NCI-H1436 (cell line): ENCODE measurements around the gene TNFRSF6B.

Experiments used
- DNase-seq: peaks from one replicate; lab custom pipeline; 2025; lab: John Stamatoyannopoulos, UW

TNFRSF6B gene

DNA sequence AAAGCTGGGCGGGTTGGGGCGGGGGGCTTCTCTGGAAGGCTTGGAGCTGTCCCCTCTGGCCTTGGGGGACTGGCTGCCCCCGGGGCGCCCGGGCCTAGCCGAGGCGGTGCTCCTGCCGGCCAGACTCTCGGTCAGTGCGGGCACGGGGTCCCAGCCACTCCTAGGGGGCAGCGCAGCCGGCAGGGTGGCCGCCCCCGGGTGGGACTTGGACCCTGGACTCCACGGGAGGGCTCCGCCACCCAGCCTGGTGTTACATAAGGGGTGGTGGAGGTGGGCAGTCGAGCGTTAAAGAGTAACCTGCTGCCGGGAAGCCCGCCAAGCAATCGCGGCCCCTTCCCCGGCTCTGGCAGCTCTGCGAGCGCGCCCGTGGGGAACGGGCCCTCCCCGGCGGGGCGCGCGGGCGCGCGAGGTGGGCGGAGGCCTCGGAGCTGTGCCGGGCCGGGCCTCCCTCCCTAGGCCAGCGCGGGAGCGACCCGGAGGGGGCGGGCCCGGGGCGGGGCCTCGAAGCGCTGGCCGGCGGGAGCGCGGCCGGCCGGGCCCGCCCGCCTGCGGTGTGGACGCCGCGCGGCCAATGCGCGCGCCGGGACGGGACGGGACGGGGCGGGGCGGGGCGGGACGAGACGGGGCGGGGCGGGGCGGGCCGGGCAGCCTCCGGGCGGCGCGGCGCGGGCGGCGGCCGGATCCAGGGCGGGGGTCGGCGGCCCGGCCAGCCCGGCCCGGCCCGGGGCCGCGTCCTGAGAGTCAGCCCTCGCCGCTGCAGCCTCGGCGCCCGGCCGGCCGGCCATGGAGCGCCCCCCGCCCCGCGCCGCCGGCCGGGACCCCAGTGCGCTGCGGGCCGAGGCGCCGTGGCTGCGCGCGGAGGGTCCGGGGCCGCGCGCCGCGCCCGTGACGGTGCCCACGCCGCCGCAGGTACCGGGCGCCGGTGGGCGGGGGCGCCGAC, 42.9 kb downstream of the TNFRSF6B start, which contains the start of gene SLC2A4RG:
Gene SLC2A4RG (plus strand): TSS at position 647 of the 940 bp plus-strand sequence. CDS start 137 bp downstream, at position 784.
- peak; percentile 71 for DNase-seq

DNA sequence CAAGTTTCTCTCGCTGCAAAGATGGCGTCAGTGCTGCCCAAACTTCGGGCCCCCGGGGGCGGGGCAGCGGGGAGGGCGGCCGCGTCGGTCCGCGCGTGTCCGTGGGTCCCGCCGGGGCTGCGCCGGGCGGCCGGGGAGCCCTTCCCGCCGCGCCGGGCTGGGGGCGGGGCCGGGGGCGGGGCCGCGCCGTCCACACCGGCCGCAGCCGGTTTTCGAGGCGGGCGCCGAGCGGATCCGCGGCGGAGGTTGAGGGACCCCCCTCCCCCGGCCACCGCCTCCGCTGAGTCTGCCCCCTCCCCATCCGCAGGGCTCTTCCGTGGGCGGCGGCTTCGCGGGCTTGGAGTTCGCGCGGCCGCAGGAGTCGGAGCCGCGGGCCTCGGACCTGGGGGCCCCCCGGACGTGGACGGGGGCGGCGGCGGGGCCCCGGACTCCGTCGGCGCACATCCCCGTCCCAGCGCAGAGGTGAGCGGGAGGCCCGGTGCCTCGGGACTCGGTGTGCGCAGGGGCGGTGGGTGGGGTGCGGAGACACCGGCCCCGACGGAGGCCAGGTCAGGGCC, 43.7 kb downstream of the TNFRSF6B start:
- no peak for DNase-seq

DNA sequence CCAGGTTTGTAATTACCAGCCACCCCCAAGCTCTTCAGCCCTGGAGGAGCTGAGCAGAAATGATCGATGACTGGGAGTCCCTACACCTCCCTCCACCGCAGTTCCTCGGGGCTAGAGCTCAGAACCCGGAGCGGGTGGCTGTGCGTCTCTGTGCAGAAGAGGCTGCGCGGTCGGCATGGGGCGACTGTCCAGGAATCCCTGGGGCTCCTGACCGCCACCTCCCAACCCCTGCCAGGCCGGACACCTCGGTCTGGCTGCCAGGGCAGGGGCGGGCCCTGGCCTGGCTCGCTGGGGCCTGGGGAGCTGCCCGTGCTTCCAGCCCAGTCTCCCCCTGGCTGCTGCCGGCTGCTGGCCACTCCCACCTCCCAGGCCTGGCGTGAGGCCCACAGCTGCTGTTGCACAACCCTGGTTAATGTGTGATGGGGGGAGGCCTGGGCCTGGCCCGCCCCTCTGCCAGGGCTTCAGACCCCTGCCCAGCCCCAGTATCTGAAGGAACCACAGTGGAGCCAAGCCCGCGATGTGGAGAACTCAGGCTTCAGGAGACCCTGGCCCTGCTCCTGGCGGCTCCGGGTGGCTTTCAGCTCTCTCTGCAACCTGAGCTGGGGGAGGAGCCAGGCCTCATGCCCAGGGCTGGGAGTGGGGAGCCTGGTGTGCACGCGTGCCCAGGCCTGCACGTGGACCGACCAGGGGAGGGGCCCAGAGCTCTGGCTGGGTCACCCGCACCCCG, 44.3 kb downstream of the TNFRSF6B start:
- DNase-seq = peak; percentile 33

DNA sequence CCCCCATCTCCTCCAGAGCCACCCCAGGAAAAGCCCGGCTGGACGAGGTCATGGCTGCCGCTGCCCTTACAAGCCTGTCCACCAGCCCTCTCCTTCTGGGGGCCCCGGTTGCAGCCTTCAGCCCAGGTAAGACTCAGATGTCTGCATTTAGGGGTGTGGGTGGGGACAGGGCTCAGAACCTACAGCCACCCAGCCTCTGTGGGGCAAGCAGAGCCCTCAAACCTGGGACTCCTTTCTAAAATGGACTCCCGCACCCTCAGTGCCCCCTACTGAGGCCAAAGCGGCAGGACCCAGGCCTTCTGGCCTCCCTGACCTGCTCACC, 44.9 kb downstream of the TNFRSF6B start:
- DNase-seq = no peak

DNA sequence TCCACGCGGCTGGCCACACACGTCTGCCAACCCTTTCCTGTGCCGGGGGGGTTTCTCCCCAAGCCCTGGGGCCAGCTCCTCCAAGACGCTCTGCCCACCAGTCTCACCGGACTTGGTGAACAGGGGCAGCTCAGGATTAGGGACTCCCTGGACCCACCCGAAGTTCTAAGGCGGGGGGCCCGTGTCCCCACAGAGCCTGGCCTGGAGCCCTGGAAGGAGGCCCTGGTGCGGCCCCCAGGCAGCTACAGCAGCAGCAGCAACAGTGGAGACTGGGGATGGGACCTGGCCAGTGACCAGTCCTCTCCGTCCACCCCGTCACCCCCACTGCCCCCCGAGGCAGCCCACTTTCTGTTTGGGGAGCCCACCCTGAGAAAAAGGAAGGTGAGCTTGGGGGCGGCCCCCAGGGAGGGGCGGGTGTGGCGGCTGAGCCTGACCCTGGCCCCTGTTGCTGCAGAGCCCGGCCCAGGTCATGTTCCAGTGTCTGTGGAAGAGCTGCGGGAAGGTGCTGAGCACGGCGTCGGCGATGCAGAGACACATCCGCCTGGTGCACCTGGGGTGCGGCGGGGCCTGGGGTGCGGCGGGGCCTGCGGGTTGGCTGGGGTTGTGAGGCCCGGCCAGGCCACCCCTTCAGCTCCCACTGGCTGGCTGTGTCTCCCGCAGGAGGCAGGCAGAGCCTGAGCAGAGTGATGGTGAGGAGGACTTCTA, 45.4 kb downstream of the TNFRSF6B start:
- no peak for DNase-seq

DNA sequence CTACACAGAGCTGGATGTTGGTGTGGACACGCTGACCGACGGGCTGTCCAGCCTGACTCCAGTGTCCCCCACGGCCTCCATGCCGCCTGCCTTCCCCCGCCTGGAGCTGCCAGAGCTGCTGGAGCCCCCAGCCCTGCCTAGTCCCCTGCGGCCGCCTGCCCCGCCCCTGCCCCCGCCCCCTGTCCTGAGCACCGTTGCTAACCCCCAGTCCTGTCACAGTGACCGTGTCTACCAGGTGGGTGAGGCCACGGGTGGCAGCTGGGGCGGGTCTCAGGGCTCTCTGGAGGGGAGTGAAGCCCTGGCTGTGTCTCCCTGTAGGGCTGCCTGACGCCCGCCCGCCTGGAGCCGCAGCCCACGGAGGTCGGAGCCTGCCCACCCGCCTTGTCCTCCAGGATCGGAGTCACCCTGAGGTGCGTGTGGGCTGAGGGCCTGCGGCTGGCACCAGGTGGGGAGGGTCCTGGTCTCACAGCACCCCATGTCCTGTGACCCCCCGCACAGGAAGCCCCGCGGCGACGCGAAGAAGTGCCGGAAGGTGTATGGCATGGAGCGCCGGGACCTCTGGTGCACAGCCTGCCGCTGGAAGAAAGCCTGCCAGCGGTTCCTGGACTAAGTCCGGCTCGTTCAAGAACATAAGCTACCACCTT, 46.1 kb downstream of the TNFRSF6B start:
- DNase-seq = no peak

DNA sequence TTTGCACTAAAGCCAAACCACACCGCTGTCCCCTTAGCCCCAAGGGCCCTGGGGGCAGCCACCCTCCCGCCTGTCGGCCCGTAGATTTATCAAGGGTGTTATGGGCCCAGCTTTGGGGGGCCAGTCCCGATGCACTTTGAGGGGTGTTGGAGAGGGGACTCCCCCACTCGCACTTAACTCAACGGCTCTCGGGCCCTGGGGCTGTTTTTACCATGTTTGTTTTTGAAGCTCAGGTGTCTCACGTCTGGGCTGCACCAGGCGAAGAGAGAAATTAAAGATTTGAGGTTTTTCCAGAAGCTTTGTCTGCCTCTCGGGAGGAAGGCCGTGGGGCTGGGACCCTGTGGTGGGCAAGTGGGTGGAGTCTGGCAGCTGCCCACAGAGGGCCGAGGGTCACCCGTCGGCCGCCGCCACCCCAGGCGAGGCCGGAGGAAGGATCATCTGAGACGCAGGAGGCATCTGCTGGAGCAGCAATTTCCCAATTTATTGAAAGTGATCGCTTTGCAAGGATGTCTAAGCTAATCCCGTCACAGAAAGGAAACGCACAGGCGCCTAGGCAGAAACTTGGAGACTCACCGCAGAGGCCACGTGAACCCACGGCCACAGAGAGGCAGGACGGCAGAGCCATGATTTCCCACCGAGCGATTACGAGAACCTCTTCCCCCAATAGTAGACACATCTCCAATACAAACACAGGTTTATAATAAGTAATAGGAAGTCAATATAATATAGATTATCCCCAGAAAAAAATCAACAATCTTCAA, 46.9 kb downstream of the TNFRSF6B start:
- DNase-seq = no peak

DNA sequence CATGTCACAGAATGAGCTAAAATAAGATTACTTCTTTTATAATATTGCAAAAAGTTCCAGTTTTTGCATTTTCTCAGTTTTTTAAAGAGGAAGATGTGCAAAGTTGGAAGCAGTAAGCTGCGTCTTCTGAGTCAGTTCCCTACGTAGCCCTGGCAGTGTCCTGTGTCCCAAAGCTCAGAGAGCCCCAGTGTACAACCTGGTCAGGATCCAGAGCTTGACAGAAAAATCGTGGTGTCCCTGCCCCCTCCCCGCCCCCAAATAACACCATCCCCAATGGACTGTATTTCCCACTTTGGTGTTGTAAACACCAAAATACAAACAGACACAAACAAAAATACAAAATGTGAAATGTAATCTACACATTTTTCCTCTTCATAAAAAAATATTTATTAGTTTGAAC, 47.7 kb downstream of the TNFRSF6B start:
- DNase-seq = no peak

DNA sequence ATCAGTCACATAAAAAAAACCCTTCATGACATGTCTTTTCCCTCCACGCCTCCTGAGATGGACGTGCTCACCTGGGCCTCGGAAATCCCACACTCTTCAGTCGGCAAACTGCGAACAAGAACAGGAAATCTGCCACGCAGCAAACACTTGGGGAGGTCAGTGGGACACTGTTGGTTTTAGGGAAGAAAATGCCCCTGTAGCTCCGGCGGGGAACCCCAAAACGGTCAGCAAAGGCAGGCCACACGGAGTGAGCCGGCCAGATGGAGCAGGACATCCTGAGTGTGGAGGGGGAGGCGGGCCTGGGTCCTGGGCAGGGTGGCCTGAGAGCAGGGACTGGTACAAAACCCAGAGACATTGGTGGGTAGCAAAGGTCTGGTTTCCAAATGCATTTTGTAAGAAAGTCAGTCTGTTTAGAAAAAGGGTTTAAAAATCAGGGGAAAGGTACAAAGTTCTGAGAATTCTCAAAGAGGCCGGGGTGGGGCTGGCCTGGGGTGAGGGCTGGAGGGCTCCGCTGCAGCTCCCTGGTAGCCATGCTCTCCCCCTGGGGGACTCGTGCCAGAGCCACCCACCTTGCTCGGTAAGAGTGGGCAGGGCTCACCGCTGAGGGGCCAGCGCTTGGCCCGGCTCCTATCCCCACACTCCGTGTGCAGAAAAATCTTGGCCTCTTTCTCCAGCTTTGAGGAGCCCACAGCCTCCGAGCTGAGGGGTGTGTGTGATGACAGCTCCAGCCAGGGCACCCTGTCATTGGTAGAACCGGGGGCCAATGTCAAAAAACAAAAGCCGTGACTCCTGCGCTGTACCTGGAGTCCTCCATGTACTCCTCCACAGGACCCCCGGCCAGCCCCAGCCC, 48.3 kb downstream of the TNFRSF6B start:
- DNase-seq = no peak

DNA sequence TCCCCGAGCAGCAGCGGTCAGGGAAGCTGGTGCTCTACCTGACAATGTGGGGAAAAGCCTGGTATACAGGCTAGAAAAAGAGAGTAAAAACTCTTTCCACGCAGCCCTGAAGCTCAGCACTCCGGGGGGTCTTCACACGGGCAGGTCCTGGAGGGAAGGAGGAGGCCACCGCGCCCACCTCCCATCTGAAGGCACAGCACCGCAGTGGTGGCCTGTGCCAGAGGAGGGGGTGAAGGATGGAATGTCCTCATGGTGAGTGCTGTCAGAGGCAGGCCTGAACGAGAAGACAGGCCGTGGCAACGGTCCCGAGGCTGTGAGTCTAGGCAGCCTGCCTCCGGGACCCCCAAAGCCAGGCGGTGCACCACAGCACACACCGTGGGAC, 49.0 kb downstream of the TNFRSF6B start:
- DNase-seq = no peak

DNA sequence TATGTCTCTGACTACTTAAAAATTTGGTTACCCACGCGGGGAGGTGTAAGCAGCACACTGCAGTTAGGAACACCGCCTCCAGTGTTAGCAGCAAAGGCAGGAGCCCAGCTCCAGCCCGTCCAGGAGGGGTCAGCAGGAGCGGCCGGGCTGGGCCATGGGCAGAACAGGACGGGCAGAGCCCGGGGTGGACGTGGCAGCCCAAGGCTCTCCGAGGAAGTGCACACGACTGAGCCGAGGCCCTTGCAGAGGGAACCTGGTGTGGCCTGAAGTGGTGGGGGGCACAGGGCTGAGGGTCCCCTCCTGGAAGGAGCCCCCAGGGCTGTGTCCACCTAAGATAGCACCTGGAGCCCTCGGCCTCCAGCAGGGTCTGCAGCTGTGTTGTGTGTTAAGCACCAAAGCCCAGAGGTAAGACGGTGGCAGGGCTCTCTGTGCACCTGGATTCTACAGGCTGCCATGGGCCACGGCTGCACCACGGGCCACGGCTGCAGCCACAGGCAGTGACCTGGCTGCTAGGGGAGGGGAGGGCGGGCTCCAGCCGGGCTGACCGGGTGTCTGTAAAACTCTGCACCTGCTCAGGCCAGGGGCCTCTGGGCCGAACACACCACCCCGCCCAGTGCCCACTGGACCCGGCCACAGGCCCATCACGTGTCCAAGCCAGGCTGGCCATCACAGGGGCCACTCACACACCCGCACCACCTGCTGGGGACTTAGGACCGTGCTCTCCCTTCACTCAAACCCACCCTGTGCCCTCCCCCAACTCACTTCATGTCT, 49.7 kb downstream of the TNFRSF6B start:
- no peak for DNase-seq

DNA sequence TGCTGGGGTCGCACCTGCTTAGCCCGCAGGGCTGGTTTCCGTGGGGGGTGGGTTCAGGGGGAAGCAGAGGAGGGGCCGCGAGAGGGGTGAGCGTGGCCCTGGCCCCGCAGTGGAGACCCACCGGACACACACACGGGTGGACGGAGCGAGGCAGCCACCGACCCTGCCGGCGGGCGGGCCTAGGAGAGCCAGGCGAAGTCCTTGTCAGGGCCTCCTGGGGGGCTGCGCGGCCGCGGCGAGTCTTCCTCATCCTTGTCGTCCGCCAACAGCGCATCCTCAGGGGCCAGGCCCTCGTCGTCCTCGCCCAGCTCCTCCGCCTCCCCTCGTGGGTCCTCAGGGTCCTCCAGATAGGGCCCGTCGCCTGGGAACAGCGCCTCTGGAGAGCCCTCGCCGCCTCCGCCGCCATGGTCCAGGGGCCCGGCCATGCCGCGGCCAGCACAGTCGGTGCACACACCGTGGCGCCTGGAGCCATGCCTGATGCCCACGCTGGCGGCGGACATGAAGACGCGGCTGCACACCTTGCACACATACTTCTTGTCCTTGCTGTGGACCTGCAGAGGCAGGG, 50.4 kb downstream of the TNFRSF6B start:
- DNase-seq = no peak

DNA sequence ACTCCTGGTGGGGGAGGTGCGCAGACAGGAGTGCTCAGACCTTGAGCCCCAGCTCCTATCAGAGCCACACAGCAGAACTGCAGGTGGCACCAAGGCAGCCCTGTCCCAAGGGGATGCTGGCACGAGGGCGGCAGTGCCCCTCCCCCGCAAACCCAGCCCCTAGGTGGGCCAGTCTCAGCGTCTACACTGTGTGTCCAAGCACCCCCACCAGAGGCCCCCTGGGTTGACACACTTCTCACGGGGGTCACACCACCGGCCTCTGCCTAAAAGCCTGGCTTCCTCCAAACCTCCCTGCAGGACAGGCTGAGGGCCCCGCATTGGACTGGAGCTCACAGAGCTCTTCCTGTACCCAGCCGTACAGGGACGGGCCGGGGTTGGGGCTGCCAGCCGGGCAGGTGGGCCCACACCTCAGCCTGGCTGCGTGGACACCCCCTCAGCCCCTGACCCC, 51.2 kb downstream of the TNFRSF6B start:
- peak; percentile 37 for DNase-seq
